Renal pelvis (tissue), 4 donors: ENCODE results near the gene SLC26A9. TPM values are rescaled to one million over a fixed set of nuclear protein-coding genes. Genes with fewer than 3 reads are reported as not detected.
A peak's percentile ranks its signal among the peaks of the same experiment; 100 is the strongest.

ENCODE experiments used
- DNase-seq: peaks from one replicate; pipeline ENCODE4 v3.0.0-alpha.2; 2013
- polyA plus RNA-seq, 3 donors: library from polyadenylated mRNA; unstranded; fragments of 120-200 nt; gene quantifications; one replicate each; pipeline ENCODE4 v1.2.1, GENCODE V29; 2013; ENCODE audit not compliant: insufficient read length in 3 of 3

Gene SLC26A9
- polyA plus RNA-seq, 3 donors, result 0.13 to 0.44 (median 0.40) TPM

GRCh38 chr1:205948886-205949285, 5.6 kb upstream of the SLC26A9 start:
- DNase-seq, result no peak

DNA sequence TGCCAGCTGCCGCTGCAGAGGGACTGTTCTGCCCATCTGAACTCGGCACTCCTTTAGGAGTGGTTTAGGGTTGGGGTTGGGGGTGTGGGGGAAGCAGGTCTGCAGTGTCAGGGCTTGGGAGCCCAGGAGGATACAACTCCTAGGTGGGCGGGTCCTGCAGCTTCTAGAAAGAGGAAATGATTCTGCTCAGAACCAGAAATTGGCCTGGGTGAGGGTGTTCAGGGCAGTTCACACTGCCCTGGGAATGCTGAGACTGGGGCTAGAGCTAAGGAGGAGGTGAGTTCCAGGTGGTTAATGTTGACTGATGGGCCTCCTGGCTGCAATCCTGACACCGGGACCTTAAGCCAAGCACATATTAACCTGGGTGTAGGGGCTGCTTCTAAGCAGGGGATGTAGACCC, 4.8 kb upstream of the SLC26A9 start:
- DNase-seq, result no peak

DNA sequence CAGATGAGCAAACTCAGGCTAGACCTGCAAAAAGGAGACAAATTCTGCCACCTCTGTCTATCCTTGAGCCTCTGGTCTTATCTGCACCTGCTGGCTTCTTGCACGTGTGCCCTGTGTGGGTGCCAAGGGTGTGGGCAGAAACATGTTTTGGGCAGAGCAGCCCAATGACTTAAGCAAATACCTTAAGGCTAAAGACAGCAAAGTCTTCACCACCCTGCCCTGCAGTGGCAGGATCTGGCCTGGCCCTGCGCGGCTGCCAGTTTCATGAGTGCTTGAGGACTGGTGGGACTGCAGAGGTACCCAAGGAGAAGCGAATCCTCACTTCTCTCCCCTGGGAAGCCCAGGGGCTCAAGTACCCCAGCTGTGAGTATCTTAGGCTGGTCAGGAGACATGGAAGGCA, 3.8 kb upstream of the SLC26A9 start:
- DNase-seq, result no peak

DNA sequence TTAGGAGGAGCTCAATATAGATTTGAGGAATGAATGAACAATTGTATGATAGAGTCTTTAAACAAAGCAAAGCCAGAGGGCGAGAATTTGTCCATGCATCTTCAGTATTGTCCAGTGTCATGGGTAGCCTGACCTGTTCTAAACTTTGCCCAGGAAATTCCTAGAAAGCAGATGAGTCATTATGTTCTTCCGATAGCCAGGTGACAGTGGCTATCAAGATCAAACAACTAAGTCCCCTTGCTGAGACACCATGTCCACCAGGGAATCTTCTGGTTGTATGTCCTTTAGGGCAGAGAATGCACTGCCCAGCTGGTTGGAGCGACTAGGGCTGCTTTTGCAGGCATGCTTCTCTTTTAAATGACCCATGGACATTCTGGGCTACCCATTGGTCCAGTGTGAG, 1.8 kb upstream of the SLC26A9 start:
- DNase-seq, result no peak

DNA sequence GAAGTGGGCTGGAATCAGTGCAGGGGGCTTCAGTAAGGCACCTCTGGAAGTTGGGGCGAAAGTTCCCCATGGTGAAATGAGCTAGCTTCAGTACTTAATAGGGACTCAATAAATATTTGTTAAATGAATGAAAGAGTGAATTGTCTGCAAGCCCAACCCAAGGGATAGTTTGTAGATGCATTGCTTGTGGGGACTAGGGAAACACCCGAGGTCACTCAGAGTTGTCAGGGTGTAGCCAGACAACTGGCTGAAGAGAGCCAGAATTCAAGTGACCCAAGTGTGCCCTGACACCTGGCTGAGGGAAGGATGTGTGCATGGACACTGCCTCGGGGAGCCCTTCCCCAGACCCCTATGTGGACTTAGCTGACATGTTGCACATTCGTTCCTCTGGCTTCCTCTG, 1.3 kb upstream of the SLC26A9 start:
- DNase-seq, result no peak

DNA sequence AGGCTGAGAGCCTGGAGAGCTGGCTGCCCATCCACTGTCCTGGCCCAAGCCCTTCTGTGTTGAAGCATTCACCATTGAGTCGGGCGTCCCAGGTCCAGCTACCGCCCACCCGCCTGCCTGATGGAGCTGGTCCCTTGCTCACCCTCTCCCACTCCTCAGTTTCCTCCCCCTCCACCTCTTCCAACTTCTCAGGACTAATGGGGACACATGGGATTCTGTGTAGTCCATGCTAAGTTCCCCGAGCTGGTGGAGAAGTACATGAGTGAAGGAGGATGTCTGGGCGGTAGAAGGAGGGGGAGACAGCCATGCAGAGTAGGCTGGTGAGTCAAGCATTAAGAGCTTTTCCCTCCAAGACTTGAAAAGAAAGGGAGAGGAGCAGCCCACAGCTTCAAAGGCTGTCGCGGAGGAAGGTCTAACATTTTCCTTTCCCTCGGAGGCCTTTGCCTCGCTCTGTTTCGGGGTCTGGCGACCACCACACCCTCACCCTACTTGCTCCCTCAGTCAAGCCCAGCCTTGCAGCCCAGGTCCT, 561 bp downstream of the SLC26A9 start:
- no peak for DNase-seq

DNA sequence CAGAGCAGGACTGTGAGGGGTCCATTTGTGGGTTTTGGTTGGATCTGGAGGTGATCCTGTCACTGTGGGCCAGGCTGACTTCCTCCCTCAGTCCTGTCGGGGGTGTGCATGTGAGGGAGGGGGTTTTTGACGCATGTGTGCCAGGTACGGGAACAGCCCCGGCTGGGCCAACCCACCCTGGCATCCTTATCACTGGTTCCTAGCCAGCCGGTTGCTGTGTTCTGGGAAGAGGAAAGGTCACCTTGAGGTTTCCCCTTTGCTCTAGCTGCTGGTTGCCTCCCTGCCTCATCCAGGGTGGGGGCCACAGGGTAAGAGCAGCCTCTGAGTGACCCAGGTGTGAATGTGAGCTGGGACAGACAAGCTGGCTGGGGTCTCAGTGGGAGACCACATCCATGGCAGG, 2.5 kb downstream of the SLC26A9 start:
- DNase-seq, result no peak

- DNase-seq, result no peak
These were observed 3.4 kb downstream of the SLC26A9 start for GRCh38 chr1:205939690-205940330.

DNA sequence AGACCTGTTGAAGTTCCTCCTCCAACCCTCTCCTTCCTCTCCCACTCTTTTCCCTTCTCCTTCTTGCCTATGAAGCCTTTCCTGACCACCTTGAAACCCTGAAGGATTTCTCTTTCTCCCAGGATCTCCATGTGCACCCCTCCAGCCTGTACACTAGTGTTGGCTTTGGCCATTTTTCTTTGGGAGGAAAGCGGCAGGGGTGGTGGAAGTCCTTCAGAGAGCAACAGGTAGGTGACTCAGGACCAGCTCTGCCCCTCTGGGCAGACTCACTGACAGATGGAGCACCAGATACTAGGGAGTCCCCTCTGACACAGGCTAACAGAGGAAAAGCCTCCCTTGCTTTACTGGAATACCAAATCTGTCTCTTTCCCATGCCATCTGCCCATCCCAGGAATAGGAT, 4.6 kb downstream of the SLC26A9 start:
- no peak for DNase-seq

DNA sequence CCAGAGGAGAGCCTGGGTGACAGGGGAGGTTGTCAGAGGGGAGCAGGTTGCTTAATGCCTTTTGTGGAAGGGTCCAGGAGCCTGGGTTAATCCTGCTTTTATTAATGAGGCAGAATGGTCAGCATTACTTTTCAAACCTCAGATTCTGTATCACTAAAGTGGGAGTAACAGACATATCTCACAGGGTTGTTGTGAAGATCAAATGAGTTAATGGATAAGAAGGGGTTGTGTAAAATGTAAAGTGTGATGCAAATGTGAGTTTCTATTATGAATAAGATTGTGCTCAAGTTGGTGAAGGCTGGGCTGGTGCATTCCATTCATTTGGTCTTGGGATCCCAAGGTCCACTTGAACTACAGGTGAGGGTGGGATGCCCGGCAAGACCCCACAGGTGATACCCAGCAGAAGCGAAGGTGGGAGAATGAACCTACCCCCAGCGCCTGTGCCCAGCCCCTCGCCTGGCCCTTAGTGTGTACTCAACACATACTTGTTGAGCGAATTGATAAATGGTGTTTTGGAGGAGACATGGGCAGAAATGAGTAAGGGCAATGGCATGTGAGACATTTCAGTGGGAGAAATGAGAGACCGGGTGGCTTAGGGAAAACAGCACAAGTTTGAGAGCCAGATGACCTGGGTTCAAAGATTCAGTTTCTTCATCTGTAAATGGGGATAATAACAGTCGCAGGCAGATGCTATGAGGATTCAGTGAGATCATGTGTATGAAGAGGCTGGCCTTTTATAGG, 6.2 kb downstream of the SLC26A9 start:
- no peak for DNase-seq

DNA sequence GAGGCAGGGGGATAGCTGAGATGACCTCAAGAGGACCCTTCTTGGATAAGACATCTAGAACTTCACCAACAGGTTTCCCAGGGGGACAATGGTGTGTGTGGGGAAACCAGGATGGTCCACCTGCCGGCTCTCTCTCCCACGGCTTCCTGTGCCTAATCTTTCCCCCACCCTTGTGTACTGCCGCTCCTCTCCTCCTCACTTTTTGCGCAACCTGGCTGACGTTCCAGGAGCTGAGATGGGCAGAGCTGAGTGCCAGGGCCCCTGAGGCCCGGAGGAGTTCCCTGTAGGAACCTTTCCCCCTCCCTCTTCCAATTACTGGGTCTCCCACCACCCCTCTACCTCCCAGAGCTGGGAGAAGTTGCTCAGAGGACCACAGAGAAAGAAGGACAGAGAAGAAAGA, 6.9 kb downstream of the SLC26A9 start:
- DNase-seq, result no peak

GRCh38 chr1:205935869-205936268, 7.4 kb downstream of the SLC26A9 start:
- no peak for DNase-seq

DNA sequence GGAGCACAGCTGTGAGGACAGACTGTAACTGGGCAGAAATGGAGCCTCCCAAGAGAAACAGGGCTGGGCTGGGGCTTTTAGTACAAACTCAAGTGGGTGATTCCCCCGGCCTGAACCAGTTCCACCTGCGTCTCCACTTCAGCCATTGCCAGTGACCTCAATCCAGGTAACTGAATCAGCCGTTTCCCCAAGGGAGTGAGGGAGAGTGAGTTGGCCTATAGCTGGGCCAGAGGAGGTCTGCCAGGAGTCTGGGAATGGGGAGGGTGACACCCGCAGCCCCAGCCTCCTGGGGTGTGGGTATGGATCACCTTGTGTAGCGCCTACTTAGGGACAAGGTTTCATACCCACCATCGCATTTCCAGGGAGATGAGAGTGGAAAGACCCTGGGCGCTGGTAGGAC, 8.5 kb downstream of the SLC26A9 start:
- no peak for DNase-seq

DNA sequence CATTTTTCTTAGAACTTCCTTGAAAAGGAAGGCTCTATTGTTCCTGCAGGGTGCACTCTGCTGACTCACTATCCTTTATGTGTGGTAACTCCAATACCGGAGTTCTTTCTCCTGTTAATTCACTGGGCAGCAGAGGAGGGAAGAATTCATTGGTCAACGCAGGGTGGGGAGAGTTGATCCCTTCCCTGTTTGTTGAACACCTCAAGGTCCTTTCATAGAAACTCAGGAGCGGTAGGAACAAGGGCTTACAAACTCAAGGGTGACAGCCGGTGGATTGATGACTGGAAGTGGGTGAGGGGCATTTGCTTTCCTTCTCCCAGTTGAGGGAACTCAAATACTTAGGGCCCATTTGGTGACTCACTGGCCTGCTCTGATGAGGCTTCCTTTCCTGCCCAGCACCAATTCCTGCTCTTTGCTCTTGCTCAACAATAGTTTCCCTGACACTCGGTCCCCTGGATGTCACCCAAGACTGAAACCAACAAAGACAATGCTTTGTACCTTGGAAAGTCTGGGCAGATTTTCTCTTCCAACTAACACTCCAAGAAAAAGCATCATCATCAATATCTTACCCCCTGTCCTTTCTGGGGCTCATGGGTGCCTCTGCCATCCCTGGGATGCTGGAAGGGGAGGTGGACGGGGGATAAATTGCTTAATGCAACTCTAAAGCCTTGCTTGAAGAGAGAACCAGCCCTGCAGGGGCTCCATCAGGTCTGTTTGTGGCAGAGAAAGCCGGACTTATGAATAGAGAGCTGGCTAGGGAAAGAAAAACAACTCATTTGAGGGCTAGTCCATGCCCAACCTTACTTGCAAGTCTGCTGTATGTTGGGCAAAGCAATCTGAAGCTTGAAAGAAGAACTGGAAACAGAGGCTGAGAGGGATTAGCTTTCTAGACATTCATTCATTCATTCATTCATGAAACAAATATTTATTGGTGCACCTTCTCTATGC, 9.3 kb downstream of the SLC26A9 start:
- no peak for DNase-seq

GRCh38 chr1:205932776-205933175, 10.5 kb downstream of the SLC26A9 start:
- no peak for DNase-seq

DNA sequence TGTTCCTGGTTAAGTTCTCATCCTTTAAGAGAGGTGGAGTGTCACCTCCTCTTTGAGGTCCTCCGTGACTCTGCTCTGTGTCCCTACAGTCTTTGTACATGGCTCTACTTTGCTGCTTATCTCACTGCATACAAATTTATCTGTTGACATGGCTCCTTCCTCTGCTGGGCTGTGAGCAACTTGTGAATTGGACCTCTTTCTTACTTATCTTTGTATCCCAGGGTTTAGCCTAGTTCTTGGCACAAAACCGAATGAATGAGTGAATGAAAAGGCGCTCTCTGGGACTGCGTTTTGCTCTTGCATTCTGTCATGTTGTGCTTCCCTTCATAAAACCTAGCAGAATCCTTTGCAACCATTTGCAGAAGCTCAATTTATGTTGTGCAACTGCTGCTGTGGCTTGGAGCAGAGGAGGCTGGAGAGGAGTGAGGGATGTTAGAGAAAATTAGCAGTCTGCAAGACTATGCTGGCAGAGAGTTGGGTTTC, 12.4 kb downstream of the SLC26A9 start:
- no peak for DNase-seq

- DNase-seq, result no peak
These were observed 13.1 kb downstream of the SLC26A9 start for GRCh38 chr1:205930195-205930577.

DNA sequence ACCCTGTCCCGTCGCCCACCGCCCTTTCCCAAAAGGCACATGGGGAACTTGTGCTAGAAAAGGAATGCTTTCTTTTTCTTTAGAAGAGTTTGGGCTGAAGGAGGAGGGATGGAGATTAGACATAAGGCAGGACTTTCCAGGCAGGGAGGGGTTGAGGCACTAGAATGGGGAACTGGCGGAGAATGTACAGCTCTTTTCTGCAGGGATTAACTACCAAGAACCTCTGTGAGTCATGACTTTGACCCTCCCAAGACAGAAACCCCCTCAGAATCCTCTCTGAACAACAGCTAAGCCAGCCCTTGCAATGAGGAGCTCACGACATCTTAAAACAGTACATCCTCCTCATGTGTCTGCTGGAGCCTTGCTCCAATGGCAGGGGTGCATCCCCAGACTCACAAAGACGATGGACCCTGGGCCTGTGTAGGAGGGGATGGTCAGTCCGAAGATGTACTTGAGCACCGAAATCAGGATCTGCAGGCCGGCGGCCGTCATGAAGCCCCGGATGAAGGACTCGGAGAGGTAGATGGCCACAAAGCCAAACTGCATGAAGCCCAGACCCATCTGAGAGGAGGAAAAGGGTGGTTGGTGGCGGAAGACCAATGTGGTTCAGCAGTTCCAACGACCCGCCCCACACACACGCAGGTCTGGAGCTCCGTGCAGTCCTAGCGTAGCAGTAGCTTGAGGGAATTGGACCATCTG, 13.6 kb downstream of the SLC26A9 start:
- DNase-seq, result no peak

- DNase-seq, result peak; percentile 28
These were observed 14.9 kb downstream of the SLC26A9 start for GRCh38 chr1:205928317-205928716.

GRCh38 chr1:205927676-205928075, 15.6 kb downstream of the SLC26A9 start:
- DNase-seq, result no peak

GRCh38 chr1:205927247-205927646, 16.0 kb downstream of the SLC26A9 start:
- no peak for DNase-seq

- DNase-seq, result no peak
These were observed 16.6 kb downstream of the SLC26A9 start for GRCh38 chr1:205926636-205927035.
